MM.1S (cell line): ENCODE results near the gene GDNF.

Experiments used
- DNase-seq: peaks from one replicate; pipeline ENCODE4 v3.0.0-alpha.2; 2015
- H2AFZ ChIP-seq: fragments of 300-600 bp; sonication (generic); 2 replicates; pipeline ENCODE4 v1.6.0; 2016; ENCODE audit warnings: antibody characterized with exemption, low read length
- H3F3A ChIP-seq: fragments of 300-600 bp; sonication (generic); 2 replicates; pipeline ENCODE4 v1.6.1; 2016; ENCODE audit warnings: mild to moderate bottlenecking, antibody characterized with exemption, low read length, moderate library complexity, mixed read lengths; ENCODE audit not compliant: insufficient read depth
- H3K27ac ChIP-seq: fragments of 300-600 bp; sonication (generic); 2 replicates; pipeline ENCODE4 v1.5.1; 2016; ENCODE audit warnings: mild to moderate bottlenecking, low read length
- H3K27me3 ChIP-seq: fragments of 300-600 bp; sonication (generic); replicated peaks from 2 replicates; pipeline ENCODE4 v1.6.0; 2016; ENCODE audit warnings: low read length; ENCODE audit not compliant: insufficient read depth
- H3K36me3 ChIP-seq: fragments of 300-600 bp; sonication (generic); replicated peaks from 2 replicates; pipeline ENCODE4 v1.6.1; 2016; ENCODE audit warnings: mild to moderate bottlenecking, low read length, mixed read lengths; ENCODE audit not compliant: insufficient read depth
- H3K4me1 ChIP-seq: fragments of 300-600 bp; sonication (generic); 2 replicates; pipeline ENCODE4 v1.6.1; 2016; ENCODE audit warnings: low read length, mixed read lengths
- H3K4me2 ChIP-seq: fragments of 300-600 bp; sonication (generic); 2 replicates; pipeline ENCODE4 v1.6.0; 2016; ENCODE audit warnings: low read depth, low read length
- H3K4me3 ChIP-seq: fragments of 300-600 bp; sonication (generic); 2 replicates; pipeline ENCODE4 v1.5.1; 2016; ENCODE audit warnings: low read length, mixed read lengths
- H3K79me2 ChIP-seq: fragments of 300-600 bp; sonication (generic); 2 replicates; pipeline ENCODE4 v1.6.1; 2016; ENCODE audit warnings: mixed run types, low read length, mixed read lengths
- H3K9ac ChIP-seq: fragments of 300-600 bp; sonication (generic); 2 replicates; pipeline ENCODE4 v1.6.1; 2016; ENCODE audit warnings: low read length, mixed read lengths
- H3K9me2 ChIP-seq: fragments of 300-600 bp; sonication (generic); replicated peaks from 2 replicates; pipeline ENCODE4 v1.6.1; 2016; ENCODE audit warnings: mild to moderate bottlenecking, low read length, mixed read lengths; ENCODE audit not compliant: insufficient read depth
- H3K9me3 ChIP-seq: fragments of 300-600 bp; sonication (generic); replicated peaks from 2 replicates; pipeline ENCODE4 v1.6.1; 2016; ENCODE audit warnings: mild to moderate bottlenecking, low read length, mixed read lengths; ENCODE audit not compliant: insufficient read depth
- H4K20me1 ChIP-seq: fragments of 300-600 bp; sonication (generic); 2 replicates; pipeline ENCODE4 v1.6.1; 2016; ENCODE audit warnings: mild to moderate bottlenecking, low read length, moderate library complexity, mixed read lengths; ENCODE audit not compliant: insufficient read depth
- CTCF ChIP-seq: fragments of 300-600 bp; sonication (generic); IDR thresholded peaks from 2 replicates; pipeline ENCODE4 v1.5.1; 2016; ENCODE audit warnings: antibody characterized with exemption, low read length, mixed read lengths
- EZH2 ChIP-seq: fragments of 300-600 bp; sonication (generic); optimal IDR thresholded peaks from 2 replicates; pipeline ENCODE3; 2017; ENCODE audit warnings: low read depth, mild to moderate bottlenecking, antibody characterized with exemption, low read length, mixed read lengths
- EZH2phosphoT487 ChIP-seq: fragments of 300-600 bp; sonication (generic); IDR thresholded peaks from 2 replicates; pipeline ENCODE4 v1.6.1; 2018; ENCODE audit warnings: antibody characterized with exemption, low read length

GDNF gene

GRCh38 chr5:37812365-37812764 is 27.5 kb downstream of the GDNF start:
- DNase-seq, result no peak
- no peak overlapping the region for H3K4me3 ChIP-seq
- H3K79me2 ChIP-seq, result no peaks in the 10 kb centered on the region

GRCh38 chr5:37811866-37812265 is 28.0 kb downstream of the GDNF start:
- Histone ChIP-seq H3K9ac (no peak overlapping the region), H3K4me2 (peak overlapping the region; percentile 0; the same call in 1 of the 2 replicates), H3K79me2 (no peaks in the 10 kb centered on the region), H3K4me3 (no peak overlapping the region), H3F3A (0 out of 2 replicates have a peak, but pooled peaks cover 3% of the 10 kb centered on the region), H2AFZ (no peak overlapping the region), H3K9me3 (no peaks in the 10 kb centered on the region), H3K9me2 (no peaks in the 10 kb centered on the region), H4K20me1 (no peaks in the 10 kb centered on the region), H3K4me1 (peaks cover 20% of the 10 kb centered on the region), H3K27ac (peak overlapping the region; percentile 69), H3K27me3 (no peaks in the 10 kb centered on the region), H3K36me3 (peaks cover 18% of the 10 kb centered on the region)
- DNase-seq, result no peak
- TF ChIP-seq CTCF (no peak), EZH2phosphoT487 (no peak), EZH2 (no peak)

More at GRCh38 chr5:37812365-37812764, 27.5 kb downstream of the GDNF start:
- TF ChIP-seq CTCF (no peak), EZH2 (no peak), EZH2phosphoT487 (no peak)
- Histone ChIP-seq H3K9me3 (no peaks in the 10 kb centered on the region), H3K27me3 (no peaks in the 10 kb centered on the region), H3K9me2 (no peaks in the 10 kb centered on the region), H3K9ac (no peak overlapping the region), H3F3A (0 out of 2 replicates have a peak, but pooled peaks cover 3% of the 10 kb centered on the region), H3K27ac (peak overlapping the region; percentile 15; the same call in 1 of the 2 replicates), H3K36me3 (peaks cover 18% of the 10 kb centered on the region), H3K4me2 (no peak overlapping the region), H4K20me1 (no peaks in the 10 kb centered on the region), H2AFZ (no peak overlapping the region), H3K4me1 (peaks cover 20% of the 10 kb centered on the region)

GRCh38 chr5:37810311-37810710 is 29.5 kb downstream of the GDNF start:
- Histone ChIP-seq H3F3A (0 out of 2 replicates have a peak, but pooled peaks cover 3% of the 10 kb centered on the region), H3K27ac (no peak overlapping the region)

More at GRCh38 chr5:37810311-37810710, 29.5 kb downstream of the GDNF start:
- Histone ChIP-seq H3K9me2 (no peaks in the 10 kb centered on the region), H3K9me3 (no peaks in the 10 kb centered on the region), H3K9ac (no peak overlapping the region), H3K79me2 (no peaks in the 10 kb centered on the region), H3K4me1 (peaks cover 20% of the 10 kb centered on the region), H3K4me3 (no peak overlapping the region), H2AFZ (no peak overlapping the region), H4K20me1 (no peaks in the 10 kb centered on the region), H3K27me3 (no peaks in the 10 kb centered on the region), H3K36me3 (peaks cover 8% of the 10 kb centered on the region), H3K4me2 (no peak overlapping the region)
- TF ChIP-seq EZH2phosphoT487 (no peak), CTCF (no peak), EZH2 (no peak)
- no peak for DNase-seq
